Lower leg skin (tissue), 3 donors: Measurements from ENCODE around the gene PTN.

Experiments used
- POLR2A ChIP-seq, 2 donors: fragments of 450-650 bp; IDR thresholded peaks; one replicate each; pipeline ENCODE4 v1.6.1; 2016 to 2017; ENCODE audit warnings: antibody characterized with exemption in 2 of 2, mild to moderate bottlenecking in 1 of 2, moderate library complexity in 1 of 2
- TF ChIP-seq, protein P1 (sequence below), 3 donors: fragments of 450-650 bp; IDR thresholded peaks; one replicate each; pipeline ENCODE4 v1.5.1; 2016; ENCODE audit warnings: antibody characterized with exemption in 3 of 3, mild to moderate bottlenecking in 3 of 3, moderate library complexity in 2 of 3

DNA sequence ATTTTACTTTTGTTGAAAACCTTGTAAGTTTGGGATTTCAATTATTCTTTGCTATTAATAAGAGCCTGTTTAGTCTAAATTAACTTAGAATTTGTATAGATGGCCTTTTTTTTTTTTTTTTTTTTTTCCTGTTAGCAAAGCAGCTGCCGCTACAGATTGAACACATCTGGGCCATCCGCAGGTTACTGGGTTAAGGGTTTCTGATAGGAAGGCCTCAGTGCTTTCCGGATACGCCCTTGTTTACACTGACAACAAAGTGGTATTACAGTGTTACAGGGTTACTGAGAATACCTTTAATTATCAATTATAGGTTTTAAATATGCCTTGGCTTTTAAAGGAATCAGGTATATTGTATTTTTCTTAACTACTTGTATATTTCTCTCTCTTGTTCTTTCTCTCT, 76.8 kb downstream of the PTN start:
- TF ChIP-seq, protein P1, sequence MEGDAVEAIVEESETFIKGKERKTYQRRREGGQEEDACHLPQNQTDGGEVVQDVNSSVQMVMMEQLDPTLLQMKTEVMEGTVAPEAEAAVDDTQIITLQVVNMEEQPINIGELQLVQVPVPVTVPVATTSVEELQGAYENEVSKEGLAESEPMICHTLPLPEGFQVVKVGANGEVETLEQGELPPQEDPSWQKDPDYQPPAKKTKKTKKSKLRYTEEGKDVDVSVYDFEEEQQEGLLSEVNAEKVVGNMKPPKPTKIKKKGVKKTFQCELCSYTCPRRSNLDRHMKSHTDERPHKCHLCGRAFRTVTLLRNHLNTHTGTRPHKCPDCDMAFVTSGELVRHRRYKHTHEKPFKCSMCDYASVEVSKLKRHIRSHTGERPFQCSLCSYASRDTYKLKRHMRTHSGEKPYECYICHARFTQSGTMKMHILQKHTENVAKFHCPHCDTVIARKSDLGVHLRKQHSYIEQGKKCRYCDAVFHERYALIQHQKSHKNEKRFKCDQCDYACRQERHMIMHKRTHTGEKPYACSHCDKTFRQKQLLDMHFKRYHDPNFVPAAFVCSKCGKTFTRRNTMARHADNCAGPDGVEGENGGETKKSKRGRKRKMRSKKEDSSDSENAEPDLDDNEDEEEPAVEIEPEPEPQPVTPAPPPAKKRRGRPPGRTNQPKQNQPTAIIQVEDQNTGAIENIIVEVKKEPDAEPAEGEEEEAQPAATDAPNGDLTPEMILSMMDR (IDR thresholded peaks at IDR 0.05) = no peak
- TF ChIP-seq POLR2A (IDR thresholded peaks at IDR 0.05) = no peak
